NCI-H345 (cell line): Measurements from ENCODE around the gene MTHFD2.
"Not testable (repeated sequence)": the region's sequence is repeated elsewhere in the genome, so short reads cannot be mapped to it uniquely, and the experiment has no call there.

ENCODE experiments used
- DNase-seq: peaks from one replicate; lab custom pipeline; 2025; lab: John Stamatoyannopoulos, UW

The MTHFD2 gene

GRCh38 chr2:74198461-74199274 is at the start of gene MTHFD2:
TSS of gene MTHFD2 (plus strand) at chr2:74198615. CDS start at chr2:74198642, 27 bp downstream.
- peak; percentile 98 for DNase-seq

GRCh38 chr2:74149247-74149525 is 49.2 kb upstream of the MTHFD2 start:
- no peak for DNase-seq

GRCh38 chr2:74149570-74150319 is 48.7 kb upstream of the MTHFD2 start:
- no peak for DNase-seq

- DNase-seq: no peak
These were observed 45.5 kb upstream of the MTHFD2 start for GRCh38 chr2:74152954-74153353.

GRCh38 chr2:74155830-74156229 is 42.6 kb upstream of the MTHFD2 start:
- no peak for DNase-seq

GRCh38 chr2:74162951-74163350 is 35.5 kb upstream of the MTHFD2 start:
- no peak for DNase-seq

- no peak for DNase-seq
These were observed 33.7 kb upstream of the MTHFD2 start for GRCh38 chr2:74164761-74165160.

GRCh38 chr2:74168739-74169138 is 29.7 kb upstream of the MTHFD2 start:
- DNase-seq: no peak

GRCh38 chr2:74174909-74175308 is 23.5 kb upstream of the MTHFD2 start:
- DNase-seq: peak; percentile 9

GRCh38 chr2:74177696-74178095 is 20.7 kb upstream of the MTHFD2 start:
- no peak for DNase-seq

- peak; percentile 99 for DNase-seq
These were observed 20.0 kb upstream of the MTHFD2 start, which contains the start of gene MOB1A for GRCh38 chr2:74178211-74179062. TSS of gene MOB1A (minus strand) at chr2:74178879. CDS start at chr2:74178674, 205 bp downstream.

- DNase-seq: no peak
These were observed 19.2 kb upstream of the MTHFD2 start for GRCh38 chr2:74179063-74179865.

- no peak for DNase-seq
These were observed 16.7 kb upstream of the MTHFD2 start for GRCh38 chr2:74181739-74182138.

- DNase-seq: no peak
These were observed 14.5 kb upstream of the MTHFD2 start for GRCh38 chr2:74183878-74184277.

- no peak for DNase-seq
These were observed 12.4 kb upstream of the MTHFD2 start for GRCh38 chr2:74186038-74186437.

GRCh38 chr2:74186706-74187105 is 11.7 kb upstream of the MTHFD2 start:
- not testable (repeated sequence) for DNase-seq

GRCh38 chr2:74188018-74188601 is 10.3 kb upstream of the MTHFD2 start:
- DNase-seq: peak; percentile 46

- no peak for DNase-seq
These were observed 9.7 kb upstream of the MTHFD2 start for GRCh38 chr2:74188696-74189095.

GRCh38 chr2:74191596-74192380 is 6.6 kb upstream of the MTHFD2 start:
- peak; percentile 36 for DNase-seq

- no peak for DNase-seq
These were observed 3.6 kb upstream of the MTHFD2 start for GRCh38 chr2:74194799-74195198.
